ENCODE results near the gene KLK13. TPM values are rescaled to one million over a fixed set of nuclear protein-coding genes. Genes with fewer than 3 reads are reported as not detected.

The KLK13 gene
- total and polyA plus RNA-seq, 2 of the 8 experiments (the other 6 are each of a cell fraction or from before 2014, with no cell fraction given), result 4.2 to 4.5 TPM

DNA sequence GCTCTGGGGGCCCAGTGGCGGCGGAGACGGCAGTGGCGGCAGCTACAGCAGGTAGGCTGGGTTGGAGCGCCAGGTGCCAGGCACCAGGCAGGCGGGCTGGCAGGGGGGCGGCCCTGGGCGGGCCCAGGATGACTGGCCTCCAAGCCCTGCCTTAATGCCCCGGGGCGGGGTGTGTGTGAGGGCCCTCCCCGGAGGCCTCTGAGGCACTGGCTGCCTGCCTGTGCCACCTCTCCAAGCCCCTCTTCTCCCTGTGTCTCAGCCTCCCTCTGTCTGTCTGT lies 38.4 kb downstream of the KLK13 start, which contains the start of gene KLK11:
KLK11 (minus strand) TSS at position 63 of the 278 bp plus-strand sequence. CDS start 985 bp downstream, outside the sequence.
- Histone ChIP-seq H3K23ac (ENCODE audit: insufficient read length) (no peak within 1 kb of the TSS), H3K18ac (ENCODE audit: extremely low read depth, low read length) (peak within 1 kb of the TSS; percentile 1; the same call in 1 of the 2 replicates), H2BK20ac (ENCODE audit: low read length) (0 out of 2 replicates have a peak within 1 kb of the TSS, but pooled peaks have one; percentile 72), H2BK15ac (ENCODE audit: low read length) (peak within 1 kb of the TSS; percentile 81; the same call in 1 of the 2 replicates), H3K4me1 (replicated peaks in 1 of 4; ENCODE audit: control insufficient read depth in 3 of 4, insufficient read depth in 4 of 4, low read length in 3 of 4) (peaks cover 3 to 25% (median 17%) of the 10 kb centered on the region in 4 experiments), H3K14ac (ENCODE audit: insufficient read length) (no peak within 1 kb of the TSS), H4K91ac (replicated peaks; ENCODE audit: insufficient read length, low read length) (peak within 1 kb of the TSS; percentile 51), H3K56ac (replicated peaks; ENCODE audit: insufficient read length, low read depth, low read length) (no peak within 1 kb of the TSS), H2BK120ac (replicated peaks; ENCODE audit: low read depth, low read length) (no peak within 1 kb of the TSS), H3K27me3 (replicated peaks in 1 of 4; ENCODE audit: control insufficient read depth in 3 of 4, extremely low read depth in 1 of 4, insufficient read depth in 3 of 4, low read length in 3 of 4) (no peaks in the 10 kb centered on the region; a peak in 1 of 7 replicates), H3K79me1 (ENCODE audit: low read depth, low read length) (no peaks in the 10 kb centered on the region), H2BK5ac (ENCODE audit: low read depth, low read length) (0 out of 2 replicates have a peak within 1 kb of the TSS, but pooled peaks have one; percentile 35), H3K4ac (replicated peaks; ENCODE audit: insufficient read length, low read depth, low read length) (no peak within 1 kb of the TSS), H2AK5ac (ENCODE audit: low read depth, low read length) (0 out of 2 replicates have a peak within 1 kb of the TSS, but pooled peaks have one; percentile 39), H2BK12ac (ENCODE audit: low read depth, low read length) (peak within 1 kb of the TSS; percentile 39; the same call in 1 of the 2 replicates), H3K79me2 (ENCODE audit: control insufficient read depth in 1 of 2, insufficient read depth in 2 of 2, low read length in 2 of 2) (no peaks in the 10 kb centered on the region), H3K36me3 (ENCODE audit: control insufficient read depth in 2 of 4, insufficient read depth in 4 of 4, low read length in 3 of 4) (no peaks in the 10 kb centered on the region), H3K4me2 (ENCODE audit: insufficient read depth in 1 of 2, low read depth in 2 of 2, low read length in 2 of 2) (no peak within 1 kb of the TSS), H4K20me1 (replicated peaks in 1 of 2; ENCODE audit: control insufficient read depth in 1 of 2, insufficient read depth in 2 of 2, low read length in 2 of 2) (no peaks in the 10 kb centered on the region), H3K9me3 (ENCODE audit: insufficient read depth in 2 of 2, low read depth in 1 of 2, low read length in 1 of 2) (no peaks in the 10 kb centered on the region), H3K9ac (replicated peaks in 1 of 4; ENCODE audit: extremely low read depth in 1 of 4, low read depth in 3 of 4, low read length in 3 of 4) (no peak within 1 kb of the TSS; a peak in 3 of 7 replicates), H3K4me3 (ENCODE audit: extremely low read depth in 1 of 4, insufficient read depth in 2 of 4, low read depth in 3 of 4, low read length in 4 of 4) (no peak within 1 kb of the TSS), H4K8ac (ENCODE audit: extremely low read depth, insufficient read depth, low read length) (peak within 1 kb of the TSS; percentile 8; the same call in 1 of the 2 replicates), H3K27ac (ENCODE audit: low read depth, low read length) (no peak within 1 kb of the TSS), H4K5ac (ENCODE audit: insufficient read length, low read depth, low read length) (peak within 1 kb of the TSS; percentile 12), H2AFZ (ENCODE audit: low read length) (no peak within 1 kb of the TSS), H3K23me2 (ENCODE audit: low read depth, low read length) (no peaks in the 10 kb centered on the region; the same call in 1 of the 2 replicates)
- DNase-seq (ENCODE audit: low read depth in 1 of 2, low spot score in 2 of 2) (no peak), FAIRE-seq (no peak)
- WGBS, 2 experiments (ENCODE audit: extremely low coverage in 1 of 2, insufficient coverage in 1 of 2, insufficient read length in 1 of 2, insufficient replicate concordance in 2 of 2, low coverage in 1 of 2, low lambda C conversion rate in 2 of 2, missing lambda C conversion rate in 1 of 2), result 90% methylated on average over 11 of the region's 11 CpGs; no CpG with 5 or more reads in 1 of the 2 experiments
- CTCF ChIA-PET (ENCODE audit: partially characterized antibody), result interaction anchor here (1.3 to 15.0 kb wide), 2 partner anchors 8 to 67 kb away, joined by 5 to 269 read pairs; partner anchors contain the start of gene KLK12
- no peak for TF ChIP-seq SP2 (IDR thresholded peaks at IDR 0.05; ENCODE audit: low read length)
- no peak for TF ChIP-seq YY1 (IDR thresholded peaks at IDR 0.05; ENCODE audit: low read depth, low read length)
- TF ChIP-seq POLR2AphosphoS5 (IDR thresholded peaks at IDR 0.05; ENCODE audit: low read depth, low read length), result no peak
- TF ChIP-seq SIRT6 (IDR thresholded peaks at IDR 0.05; ENCODE audit: low read length), result no peak
- no peak for TF ChIP-seq CTBP2 (IDR thresholded peaks at IDR 0.05; ENCODE audit: borderline replicate concordance, insufficient read depth, insufficient read length, low read length)
- no peak for TF ChIP-seq BACH1 (IDR thresholded peaks at IDR 0.05; ENCODE audit: low read length)
- TF ChIP-seq CEBPB (IDR thresholded peaks at IDR 0.05; ENCODE audit: low read depth, low read length), result no peak
- no peak for TF ChIP-seq KDM1A (IDR thresholded peaks at IDR 0.05; ENCODE audit: borderline replicate concordance, low read length)
- TF ChIP-seq ZNF274 (IDR thresholded peaks at IDR 0.05; ENCODE audit: borderline replicate concordance, extremely low read depth, low read length), result no peak
- no peak for TF ChIP-seq SAP30 (IDR thresholded peaks at IDR 0.05; ENCODE audit: insufficient read depth, insufficient replicate concordance, low read length)
- no peak for TF ChIP-seq HDAC2 (IDR thresholded peaks at IDR 0.05; ENCODE audit: borderline replicate concordance in 1 of 2, low read depth in 2 of 2, low read length in 2 of 2)
- TF ChIP-seq RBBP5 (IDR thresholded peaks at IDR 0.05; ENCODE audit: borderline replicate concordance, low read depth, low read length), result no peak
- no peak for TF ChIP-seq HDAC6 (IDR thresholded peaks at IDR 0.05; ENCODE audit: low read depth, low read length)
- TF ChIP-seq KDM4A (IDR thresholded peaks at IDR 0.05; ENCODE audit: low read depth, low read length, severe bottlenecking), result no peak
- POLR2A ChIA-PET (ENCODE audit: partially characterized antibody), result interaction anchor here (0.6 to 1.3 kb wide), 4 partner anchors 18 to 1317 kb away, joined by 3 to 4 read pairs (median 4); partner anchors contain the start of gene KLK8
